ENCODE results near the gene IQGAP1. TPM values are rescaled to one million over a fixed set of nuclear protein-coding genes. Genes with fewer than 3 reads are reported as not detected.

Gene IQGAP1
- total RNA-seq, 1 experiment from 2014 or later = 113 TPM

DNA sequence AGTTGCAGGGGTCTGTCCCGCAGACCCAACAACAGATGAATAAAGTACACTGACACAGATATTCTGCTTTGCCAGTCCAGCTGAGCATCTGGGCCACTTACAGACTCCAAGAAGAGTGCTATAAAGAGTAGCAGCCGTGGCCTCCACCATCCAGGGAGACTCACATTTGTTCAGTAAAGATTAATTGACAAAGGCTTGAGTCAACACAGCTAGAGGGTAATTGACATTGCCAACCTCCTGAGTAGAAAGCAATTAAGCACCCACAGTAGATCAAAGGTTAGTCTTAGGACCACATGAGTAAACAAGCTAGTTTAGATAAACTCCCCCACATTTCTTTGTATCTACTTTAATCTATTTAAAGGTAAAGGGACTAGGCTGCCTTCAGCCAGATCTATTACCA lies 125.4 kb downstream of the IQGAP1 start:
- no peak overlapping the region for H3K27ac ChIP-seq (ENCODE audit: low read depth, low read length)
- RAD21 ChIA-PET (ENCODE audit: low non-redundant PET in 1 of 2, low total read pairs in 2 of 2, uncharacterized antibody in 2 of 2, unreplicated experiment in 2 of 2) = no interaction called here
- H3K9me2 ChIP-seq (ENCODE audit: insufficient read depth) = no peaks in the 10 kb centered on the region
- H3K4me3 ChIP-seq (replicated peaks in 1 of 2; ENCODE audit: low read depth in 1 of 2, low read length in 2 of 2) = no peak overlapping the region
- H4K20me1 ChIP-seq (ENCODE audit: insufficient read depth) = no peaks in the 10 kb centered on the region
- intact Hi-C loops (cut with micrococcal nuclease) = no loop called here
- no peak overlapping the region for H2AFZ ChIP-seq (ENCODE audit: low read depth, low read length, poor library complexity, severe bottlenecking)
- no peaks in the 10 kb centered on the region for H3K36me3 ChIP-seq (ENCODE audit: control insufficient read depth in 1 of 2, insufficient read depth in 2 of 2, low read length in 2 of 2)
- CTCF ChIA-PET = interaction anchor here (0.6 kb wide), 1 partner anchor 421 kb away, joined by 3 read pairs; no protein-coding TSS in a partner anchor
- BruUV-seq (replicated peaks) = no TSS peak
- DNase-seq (ENCODE audit: low read depth, low spot score) = no peak
- H3K79me2 ChIP-seq (ENCODE audit: insufficient read depth, low read length) = no peaks in the 10 kb centered on the region
- POLR2A ChIA-PET = no interaction called here
- H3K4me1 ChIP-seq (ENCODE audit: control insufficient read depth in 1 of 2, insufficient read depth in 2 of 2, low read length in 2 of 2) = peaks cover 0 to 2% of the 10 kb centered on the region in 2 experiments; a peak in 1 of 4 replicates
- H3K27me3 ChIP-seq (ENCODE audit: insufficient read depth, low read length) = no peaks in the 10 kb centered on the region
- no peak for ATAC-seq
- H3K9ac ChIP-seq (ENCODE audit: low read length) = no peak overlapping the region
- H3K4me2 ChIP-seq (ENCODE audit: low read length) = no peak overlapping the region
- no peak for TF ChIP-seq JUND (IDR thresholded peaks at IDR 0.05)
- no peak for TF ChIP-seq EZH2phosphoT487 (IDR thresholded peaks at IDR 0.05; ENCODE audit: borderline replicate concordance)
- TF ChIP-seq, protein P1, sequence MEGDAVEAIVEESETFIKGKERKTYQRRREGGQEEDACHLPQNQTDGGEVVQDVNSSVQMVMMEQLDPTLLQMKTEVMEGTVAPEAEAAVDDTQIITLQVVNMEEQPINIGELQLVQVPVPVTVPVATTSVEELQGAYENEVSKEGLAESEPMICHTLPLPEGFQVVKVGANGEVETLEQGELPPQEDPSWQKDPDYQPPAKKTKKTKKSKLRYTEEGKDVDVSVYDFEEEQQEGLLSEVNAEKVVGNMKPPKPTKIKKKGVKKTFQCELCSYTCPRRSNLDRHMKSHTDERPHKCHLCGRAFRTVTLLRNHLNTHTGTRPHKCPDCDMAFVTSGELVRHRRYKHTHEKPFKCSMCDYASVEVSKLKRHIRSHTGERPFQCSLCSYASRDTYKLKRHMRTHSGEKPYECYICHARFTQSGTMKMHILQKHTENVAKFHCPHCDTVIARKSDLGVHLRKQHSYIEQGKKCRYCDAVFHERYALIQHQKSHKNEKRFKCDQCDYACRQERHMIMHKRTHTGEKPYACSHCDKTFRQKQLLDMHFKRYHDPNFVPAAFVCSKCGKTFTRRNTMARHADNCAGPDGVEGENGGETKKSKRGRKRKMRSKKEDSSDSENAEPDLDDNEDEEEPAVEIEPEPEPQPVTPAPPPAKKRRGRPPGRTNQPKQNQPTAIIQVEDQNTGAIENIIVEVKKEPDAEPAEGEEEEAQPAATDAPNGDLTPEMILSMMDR (IDR thresholded peaks at IDR 0.05 in 2 of 3, conservative IDR thresholded peaks at IDR 0.05 in 1 of 3; ENCODE audit: borderline replicate concordance in 1 of 3, insufficient read depth in 1 of 3, low read depth in 2 of 3, low read length in 2 of 3) = no peak
- TF ChIP-seq, protein P2, sequence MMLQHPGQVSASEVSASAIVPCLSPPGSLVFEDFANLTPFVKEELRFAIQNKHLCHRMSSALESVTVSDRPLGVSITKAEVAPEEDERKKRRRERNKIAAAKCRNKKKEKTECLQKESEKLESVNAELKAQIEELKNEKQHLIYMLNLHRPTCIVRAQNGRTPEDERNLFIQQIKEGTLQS (IDR thresholded peaks at IDR 0.05) = no peak
- TF ChIP-seq, protein P3, sequence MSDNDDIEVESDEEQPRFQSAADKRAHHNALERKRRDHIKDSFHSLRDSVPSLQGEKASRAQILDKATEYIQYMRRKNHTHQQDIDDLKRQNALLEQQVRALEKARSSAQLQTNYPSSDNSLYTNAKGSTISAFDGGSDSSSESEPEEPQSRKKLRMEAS (IDR thresholded peaks at IDR 0.05) = no peak
- TF ChIP-seq TCF7L2 (IDR thresholded peaks at IDR 0.05; ENCODE audit: borderline replicate concordance, extremely low read depth, insufficient read depth, insufficient read length) = no peak
- TF ChIP-seq, protein P4, sequence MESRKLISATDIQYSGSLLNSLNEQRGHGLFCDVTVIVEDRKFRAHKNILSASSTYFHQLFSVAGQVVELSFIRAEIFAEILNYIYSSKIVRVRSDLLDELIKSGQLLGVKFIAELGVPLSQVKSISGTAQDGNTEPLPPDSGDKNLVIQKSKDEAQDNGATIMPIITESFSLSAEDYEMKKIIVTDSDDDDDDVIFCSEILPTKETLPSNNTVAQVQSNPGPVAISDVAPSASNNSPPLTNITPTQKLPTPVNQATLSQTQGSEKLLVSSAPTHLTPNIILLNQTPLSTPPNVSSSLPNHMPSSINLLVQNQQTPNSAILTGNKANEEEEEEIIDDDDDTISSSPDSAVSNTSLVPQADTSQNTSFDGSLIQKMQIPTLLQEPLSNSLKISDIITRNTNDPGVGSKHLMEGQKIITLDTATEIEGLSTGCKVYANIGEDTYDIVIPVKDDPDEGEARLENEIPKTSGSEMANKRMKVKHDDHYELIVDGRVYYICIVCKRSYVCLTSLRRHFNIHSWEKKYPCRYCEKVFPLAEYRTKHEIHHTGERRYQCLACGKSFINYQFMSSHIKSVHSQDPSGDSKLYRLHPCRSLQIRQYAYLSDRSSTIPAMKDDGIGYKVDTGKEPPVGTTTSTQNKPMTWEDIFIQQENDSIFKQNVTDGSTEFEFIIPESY (IDR thresholded peaks at IDR 0.05; ENCODE audit: extremely low read depth, insufficient replicate concordance, low read length) = no peak
- no peak for TF ChIP-seq FOSL1 (IDR thresholded peaks at IDR 0.05; ENCODE audit: low read depth)
- no peak for TF ChIP-seq CEBPB (IDR thresholded peaks at IDR 0.05; ENCODE audit: low read depth)
- no peak for TF ChIP-seq POLR2AphosphoS5 (IDR thresholded peaks at IDR 0.05; ENCODE audit: low read depth, low read length)
- no peak for TF ChIP-seq SP1 (IDR thresholded peaks at IDR 0.05; ENCODE audit: low read depth)
- no peak for TF ChIP-seq REST (IDR thresholded peaks at IDR 0.05; ENCODE audit: low read depth)
- no peak for TF ChIP-seq EGR1 (IDR thresholded peaks at IDR 0.05; ENCODE audit: low read depth)
- TF ChIP-seq CBX3 (IDR thresholded peaks at IDR 0.05; ENCODE audit: low read depth) = no peak
- no peak for TF ChIP-seq RAD21 (IDR thresholded peaks at IDR 0.05; ENCODE audit: low read depth)
- no peak for TF ChIP-seq EZH2 (IDR thresholded peaks at IDR 0.05)
- TF ChIP-seq ZFX (IDR thresholded peaks at IDR 0.05) = no peak
- TF ChIP-seq SIN3A (IDR thresholded peaks at IDR 0.05; ENCODE audit: low read depth) = no peak
- TF ChIP-seq POLR2A (IDR thresholded peaks at IDR 0.05; ENCODE audit: borderline replicate concordance, extremely low read depth, insufficient read depth, insufficient read length) = no peak
- no peaks in the 10 kb centered on the region for H3K9me3 ChIP-seq (ENCODE audit: control insufficient read depth in 1 of 2, insufficient read depth in 1 of 2, low read depth in 1 of 2, low read length in 2 of 2)
